K562 (cell line): ENCODE measurements around the gene S100A9. TPM values are rescaled to one million over a fixed set of nuclear protein-coding genes. Genes with fewer than 3 reads are reported as not detected.

Experiments used
- ATAC-seq: fragments of 200-7000 bp; cut with Tn5 transposase; 3 replicates; pipeline ENCODE4 v1.9.1; 2020; ENCODE audit warnings: moderate library complexity
- BruUV-seq: library from RNA; stranded (reverse); fragments of 400-500 nt; replicated peaks from 2 replicates; lab custom pipeline; 2021; lab: Mats Ljungman, UMichigan
- CTCF ChIA-PET: fragments of 300-600 bp; formaldehyde crosslinking; extraction: SDS; loops from one replicate; lab custom pipeline; 2021; ENCODE audit warnings: low intra/inter-chr PET ratio; lab: Yijun Ruan, JAX
- POLR2A ChIA-PET: fragments of 300-600, 350-650 bp; sonication (Branson Sonifier 250); formaldehyde crosslinking; extraction: SDS; loops from one replicate; lab custom pipeline; 2021; ENCODE audit warnings: antibody characterized with exemption, inconsistent platforms; lab: Yijun Ruan, JAX
- DNase-seq, 4 experiments: peaks; one replicate each; pipeline versions ENCODE4 v3.0.0 to v3.0.0-alpha.2; 2011 to 2018; ENCODE audit warnings: low spot score in 3 of 4, mixed read lengths in 3 of 4; ENCODE audit errors: extremely low read depth in 1 of 4
- FAIRE-seq: peaks from 2 replicates; lab custom pipeline; 2011; peaks lifted over from hg19 to GRCh38; lab: Jason Lieb, UNC
- H2AFZ ChIP-seq: 2 replicates; pipeline ENCODE4 v1.6.0; 2011; ENCODE audit warnings: low read depth, low read length, control low read depth, inconsistent platforms
- H3K27ac ChIP-seq: fragments of 200-600 bp; 3 replicates; pipeline ENCODE4 v1.8.0; 2011; ENCODE audit warnings: low read depth, mild to moderate bottlenecking, control low read depth, inconsistent platforms, low read length, moderate library complexity, mixed read lengths; ENCODE audit errors: extremely low read depth
- H3K27me3 ChIP-seq, 2 experiments: fragments of 300-600 bp in 1 of 2; 2 replicates in 1 of 2; 3 replicates in 1 of 2; pipeline versions ENCODE4 v1.6.0 to v1.8.0; 2011; ENCODE audit warnings: inconsistent platforms in 2 of 2, low read length in 2 of 2, mild to moderate bottlenecking in 1 of 2, mixed read lengths in 1 of 2, moderate library complexity in 1 of 2; ENCODE audit not compliant: control insufficient read depth in 2 of 2, insufficient read depth in 2 of 2
- H3K36me3 ChIP-seq: fragments of 300-600 bp; 3 replicates; pipeline ENCODE4 v1.8.0; 2011; ENCODE audit warnings: mild to moderate bottlenecking, low read length, inconsistent platforms; ENCODE audit not compliant: control insufficient read depth, insufficient read depth
- H3K4me1 ChIP-seq, 2 experiments: fragments of 200-600 bp in 1 of 2; replicated peaks in 1 of 2; 2 replicates in 1 of 2; 3 replicates in 1 of 2; pipeline versions ENCODE4 v1.5.1 to v1.8.0; 2011; ENCODE audit warnings: inconsistent platforms in 2 of 2, low read length in 2 of 2, mild to moderate bottlenecking in 1 of 2, mixed read lengths in 1 of 2, moderate library complexity in 1 of 2; ENCODE audit not compliant: control insufficient read depth in 2 of 2, insufficient read depth in 2 of 2
- H3K4me2 ChIP-seq: 2 replicates; pipeline ENCODE4 v1.6.1; 2011; ENCODE audit warnings: low read length, control low read depth, inconsistent platforms, mixed read lengths; ENCODE audit not compliant: insufficient read depth
- H3K4me3 ChIP-seq: fragments of 200-600 bp; sonication (generic), shearing (Covaris generic); 2 replicates; pipeline ENCODE4 v1.5.1; 2016; ENCODE audit warnings: control low read depth, inconsistent platforms
- H3K79me2 ChIP-seq: fragments of 200-600 bp; 3 replicates; pipeline ENCODE4 v1.8.0; 2011; ENCODE audit warnings: low read length, inconsistent platforms; ENCODE audit not compliant: control insufficient read depth, insufficient read depth
- H3K9ac ChIP-seq, 2 experiments: 2 replicates each; pipeline versions ENCODE4 v1.6.0 to v1.6.1; 2011; ENCODE audit warnings: low read depth in 2 of 2, low read length in 2 of 2, control low read depth in 1 of 2, inconsistent platforms in 1 of 2, mild to moderate bottlenecking in 1 of 2, mixed read lengths in 1 of 2; ENCODE audit not compliant: insufficient read depth in 1 of 2
- H3K9me1 ChIP-seq: one replicate; pipeline ENCODE4 v1.6.0; 2011; ENCODE audit warnings: inconsistent platforms, mild to moderate bottlenecking, low read length, moderate library complexity; ENCODE audit not compliant: control insufficient read depth, insufficient read depth
- H3K9me3 ChIP-seq: replicated peaks from 2 replicates; pipeline ENCODE4 v1.5.1; 2011; ENCODE audit warnings: low read depth, low read length, inconsistent platforms; ENCODE audit not compliant: control insufficient read depth, insufficient read depth
- H4K20me1 ChIP-seq: replicated peaks from 2 replicates; pipeline ENCODE4 v1.6.1; 2011; ENCODE audit warnings: low read length, inconsistent platforms, mixed read lengths; ENCODE audit not compliant: control insufficient read depth, insufficient read depth
- CBFA2T2 ChIP-seq: fragments of 450-650 bp; conservative IDR thresholded peaks from 2 replicates; pipeline ENCODE4 v1.6.1; 2017; ENCODE audit warnings: mild to moderate bottlenecking
- CBFA2T3 ChIP-seq: fragments of 450-650 bp; IDR thresholded peaks from 2 replicates; pipeline ENCODE4 v1.6.1; 2017
- COPS2 ChIP-seq: fragments of 450-650 bp; conservative IDR thresholded peaks from 2 replicates; pipeline ENCODE4 v1.6.1; 2016; ENCODE audit warnings: mild to moderate bottlenecking, moderate library complexity
- DDX20 ChIP-seq: fragments of 450-650 bp; IDR thresholded peaks from 2 replicates; pipeline ENCODE4 v1.6.1; 2016; ENCODE audit warnings: missing genetic modification characterization, low read depth, mild to moderate bottlenecking, missing compliant biosample characterization, moderate library complexity
- ETV5 ChIP-seq: sonication (generic); formaldehyde crosslinking; IDR thresholded peaks from 2 replicates; pipeline ENCODE4 v1.4.0; 2020; ENCODE audit warnings: low read depth, mild to moderate bottlenecking, missing genetic modification reagents
- FOXK2 ChIP-seq, 2 experiments: fragments of 450-650 bp; IDR thresholded peaks in 1 of 2; conservative IDR thresholded peaks in 1 of 2; 2 replicates each; pipeline ENCODE4 v1.6.1; 2016; ENCODE audit warnings: low read depth in 2 of 2, mild to moderate bottlenecking in 1 of 2
- HDAC1 ChIP-seq, 2 experiments: fragments of 450-650 bp; IDR thresholded peaks; 2 replicates each; pipeline ENCODE4 v1.6.1; 2016 to 2017; ENCODE audit warnings: inconsistent platforms in 1 of 2, mild to moderate bottlenecking in 1 of 2, moderate library complexity in 1 of 2
- HDAC2 ChIP-seq: fragments of 450-650 bp; IDR thresholded peaks from 2 replicates; pipeline ENCODE4 v1.6.1; 2016; ENCODE audit warnings: mild to moderate bottlenecking
- MTA1 ChIP-seq: fragments of 450-650 bp; IDR thresholded peaks from 2 replicates; pipeline ENCODE4 v1.6.1; 2017; ENCODE audit warnings: borderline replicate concordance
- RFX7 ChIP-seq: fragments of 250-450 bp; sonication (Bioruptor Pico); IDR thresholded peaks from 2 replicates; pipeline ENCODE4 v1.5.1; 2021; ENCODE audit warnings: mild to moderate bottlenecking
- SIRT6 ChIP-seq: IDR thresholded peaks from one replicate; pipeline ENCODE4 v1.6.1; 2012; ENCODE audit warnings: low read depth, mild to moderate bottlenecking, control low read depth, inconsistent platforms, low read length, moderate library complexity
- TBL1XR1 ChIP-seq, 2 experiments: IDR thresholded peaks; 2 replicates each; pipeline ENCODE4 v1.6.1; 2012; ENCODE audit warnings: improper control_type of control experiment in 2 of 2, low read length in 2 of 2, mild to moderate bottlenecking in 1 of 2
- ZEB2 ChIP-seq: fragments of 450-650 bp; IDR thresholded peaks from 2 replicates; pipeline ENCODE4 v1.6.1; 2016
- WGBS: fragments of 100-300 bp; shearing (Covaris generic); methylation state at CpG from one replicate; pipeline ENCODE4 v1.1.6; 2016; ENCODE audit warnings: low coverage, mixed read lengths; ENCODE audit not compliant: insufficient coverage; ENCODE audit errors: missing lambda C conversion rate; 5-methylcytosine and 5-hydroxymethylcytosine counted together
- in situ Hi-C: fragments of 300-500 bp; cut with MboI; formaldehyde crosslinking; loops from 4 replicates; pipeline ENCODE4 v1.15.0; 2018; ENCODE audit warnings: inconsistent platforms, mixed read lengths
- intact Hi-C: fragments of 100-400 bp; cut with micrococcal nuclease; formaldehyde crosslinking; loops from 2 replicates; pipeline ENCODE4 v1.14.2; 2022
- polyA plus RNA-seq, 8 experiments: library from polyadenylated mRNA; depleted of rRNA in 4 of 8; stranded (reverse) in 5 of 8; unstranded in 3 of 8; fragments of >200 nt; fragmentation: Nextera tagmentation in 2 of 8; fragmentation: Illumina TruSeq in 1 of 8; extraction: Ambion mirVana in 2 of 8; extraction: Trizol in 1 of 8; gene quantifications; 2 replicates each; pipeline versions ENCODE4 v1.2.1 to v1.2.3, GENCODE V29; 2011 to 2014; ENCODE audit warnings: inconsistent platforms in 1 of 8, missing spikeins in 1 of 8
- total RNA-seq, 7 experiments: library from RNA; depleted of rRNA in 6 of 7; stranded (reverse); fragments of >200 nt in 6 of 7; fragmentation: Illumina TruSeq in 2 of 7; extraction: Trizol in 2 of 7; gene quantifications; 2 replicates each; pipeline versions ENCODE4 v1.2.1 to v1.2.3, GENCODE V29; 2011 to 2021; ENCODE audit warnings: low replicate concordance in 1 of 7
- TF ChIP-seq, protein P1 (sequence below): IDR thresholded peaks from 2 replicates; pipeline ENCODE4 v1.6.1; 2016; ENCODE audit warnings: missing genetic modification characterization, missing compliant biosample characterization

The S100A9 gene
- total and polyA plus RNA-seq, 9 of the 15 experiments (the other 6 are each of a cell fraction or from before 2014, with no cell fraction given), result 0.80 TPM; not detected in 8

DNA sequence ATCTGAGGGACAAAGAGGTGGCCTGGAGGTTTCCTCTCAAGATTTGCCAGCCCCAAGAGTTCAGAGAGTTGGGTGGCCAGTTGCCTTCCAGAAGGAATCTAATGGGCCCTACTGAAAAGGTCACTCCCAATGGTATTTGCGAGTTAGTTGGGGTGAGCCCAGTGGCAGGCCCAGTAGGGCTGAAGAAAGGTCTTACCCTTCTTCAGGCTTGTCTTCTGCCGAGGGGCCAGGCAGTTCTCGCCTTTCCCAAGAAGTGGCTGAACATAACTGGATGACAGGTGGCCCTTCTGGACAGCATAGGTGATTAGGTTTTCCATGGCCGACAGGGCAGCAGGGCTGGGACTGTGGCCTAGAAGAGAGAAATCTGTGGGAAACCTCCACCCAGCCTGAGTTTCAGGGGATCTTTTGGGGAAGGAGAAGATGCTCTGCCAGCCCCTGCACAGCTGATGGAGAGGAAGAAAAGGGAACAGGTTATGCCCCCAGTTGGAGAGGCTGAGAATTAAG, 16.2 kb upstream of the S100A9 start:
- TF ChIP-seq, protein P1, sequence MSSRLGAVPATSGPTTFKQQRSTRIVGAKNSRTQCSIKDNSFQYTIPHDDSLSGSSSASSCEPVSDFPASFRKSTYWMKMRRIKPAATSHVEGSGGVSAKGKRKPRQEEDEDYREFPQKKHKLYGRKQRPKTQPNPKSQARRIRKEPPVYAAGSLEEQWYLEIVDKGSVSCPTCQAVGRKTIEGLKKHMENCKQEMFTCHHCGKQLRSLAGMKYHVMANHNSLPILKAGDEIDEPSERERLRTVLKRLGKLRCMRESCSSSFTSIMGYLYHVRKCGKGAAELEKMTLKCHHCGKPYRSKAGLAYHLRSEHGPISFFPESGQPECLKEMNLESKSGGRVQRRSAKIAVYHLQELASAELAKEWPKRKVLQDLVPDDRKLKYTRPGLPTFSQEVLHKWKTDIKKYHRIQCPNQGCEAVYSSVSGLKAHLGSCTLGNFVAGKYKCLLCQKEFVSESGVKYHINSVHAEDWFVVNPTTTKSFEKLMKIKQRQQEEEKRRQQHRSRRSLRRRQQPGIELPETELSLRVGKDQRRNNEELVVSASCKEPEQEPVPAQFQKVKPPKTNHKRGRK (tag), result 0 out of 2 replicates have a peak, but pooled peaks have one; percentile 42
- no peak for TF ChIP-seq ETV5
- ATAC-seq, result no peak
- Histone ChIP-seq H3K4me2 (peak overlapping the region; percentile 3; the same call in 1 of the 2 replicates), H3K27ac (no peak overlapping the region), H2AFZ (no peak overlapping the region), H3K9me3 (no peaks in the 10 kb centered on the region), H3K36me3 (no peaks in the 10 kb centered on the region), H3K4me3 (no peak overlapping the region), H3K9me1 (no peaks in the 10 kb centered on the region), H3K4me1 (peaks cover 30 to 39% of the 10 kb centered on the region in 2 experiments), H3K79me2 (no peaks in the 10 kb centered on the region), H4K20me1 (peaks cover 18% of the 10 kb centered on the region), H3K27me3 (peaks cover 2 to 22% of the 10 kb centered on the region in 2 experiments; a peak in 3 of 5 replicates), H3K9ac (no peak overlapping the region)
- in situ Hi-C loops (no loop called here), intact Hi-C loops (no loop called here)
- ChIA-PET CTCF (no interaction called here), POLR2A (interaction anchor here (0.7 to 1.0 kb wide), 3 partner anchors 17 to 191 kb away, joined by 3 read pairs; no protein-coding TSS in a partner anchor)
- no peak for DNase-seq
- no peak for FAIRE-seq
- no TSS peak for BruUV-seq
- WGBS, result 54% methylated on average over 4 of the region's 4 CpGs

DNA sequence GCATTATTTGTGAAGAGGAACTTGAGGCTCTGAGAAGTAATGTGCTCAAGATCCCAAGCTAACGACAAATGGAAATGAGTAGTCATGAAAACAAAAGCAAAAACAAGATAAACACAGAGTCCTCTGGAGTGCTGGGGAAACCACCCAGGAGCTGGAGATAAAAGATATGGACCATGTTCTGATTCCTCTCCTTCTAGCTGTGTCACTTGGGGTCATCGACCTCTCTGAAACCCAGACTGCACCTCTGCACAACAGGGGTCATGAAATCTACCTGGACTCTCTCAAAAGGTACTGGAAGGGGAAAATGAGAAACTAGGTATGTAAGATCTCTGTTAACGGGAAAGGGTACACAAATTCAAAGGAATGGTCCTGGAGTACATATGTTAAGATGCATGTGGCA, 15.5 kb upstream of the S100A9 start:
- WGBS, result 13% methylated on average over 3 of the region's 3 CpGs
- in situ Hi-C loops, result no loop called here
- TF ChIP-seq CBFA2T3 (peak; percentile 88), ZEB2 (peak; percentile 88), CBFA2T2 (peak; percentile 88), HDAC2 (peak; percentile 91; the same call in 1 of the 2 replicates), HDAC1 (IDR thresholded peaks at IDR 0.05) (peak in 1 of 2 experiments; percentile 82; a peak in 2 of 4 replicates), FOXK2 (conservative IDR thresholded peaks at IDR 0.05 in 1 of 2, IDR thresholded peaks at IDR 0.05 in 1 of 2; ENCODE audit: low read depth in 2 of 2) (peak; percentile 50 to 71; a peak in 3 of 4 replicates), TBL1XR1 (IDR thresholded peaks at IDR 0.05; ENCODE audit: low read length in 2 of 2) (peak in 1 of 2 experiments; percentile 63; a peak in 1 of 4 replicates), COPS2 (no peak), RFX7 (CRISPR knock-in tag) (no peak), SIRT6 (no peak), MTA1 (peak; percentile 59), DDX20 (tag) (no peak)

More for the DNA sequence above, 15.5 kb upstream of the S100A9 start:
- H3K27ac ChIP-seq, result no peak overlapping the region
- H3K4me1 ChIP-seq, result peaks cover 30 to 39% of the 10 kb centered on the region in 2 experiments
- CTCF ChIA-PET, result no interaction called here
- peak overlapping the region; percentile 3; the same call in 1 of the 2 replicates for H3K4me2 ChIP-seq
- no peaks in the 10 kb centered on the region for H3K9me3 ChIP-seq
- BruUV-seq, result no TSS peak
- no peak overlapping the region for H3K9ac ChIP-seq
- intact Hi-C loops, result no loop called here
- H4K20me1 ChIP-seq, result peaks cover 18% of the 10 kb centered on the region
- peaks cover 2 to 19% of the 10 kb centered on the region in 2 experiments; a peak in 3 of 5 replicates for H3K27me3 ChIP-seq
- FAIRE-seq (peak; percentile 58), DNase-seq (peak in 2 of 4 experiments; percentile 32 to 43), ATAC-seq (no peak)
- H3K9me1 ChIP-seq, result no peaks in the 10 kb centered on the region
- no peaks in the 10 kb centered on the region for H3K79me2 ChIP-seq
- no peak overlapping the region for H2AFZ ChIP-seq
- H3K4me3 ChIP-seq, result no peak overlapping the region
- POLR2A ChIA-PET, result interaction anchor here (0.7 to 1.7 kb wide), 7 partner anchors 11 to 292 kb away, joined by 3 to 6 read pairs (median 3); partner anchors contain the start of gene CHTOP
- no peaks in the 10 kb centered on the region for H3K36me3 ChIP-seq
